NCI-H1092 treated with DMSO at 0.1 percent for 48 hours (cell line): ENCODE results near the gene RHPN2.
"Not testable (repeated sequence)": the region's sequence is repeated elsewhere in the genome, so short reads cannot be mapped to it uniquely, and the experiment has no call there.

ENCODE experiments used
- DNase-seq: peaks from one replicate; lab custom pipeline; 2025; lab: John Stamatoyannopoulos, UW

Gene RHPN2

DNA sequence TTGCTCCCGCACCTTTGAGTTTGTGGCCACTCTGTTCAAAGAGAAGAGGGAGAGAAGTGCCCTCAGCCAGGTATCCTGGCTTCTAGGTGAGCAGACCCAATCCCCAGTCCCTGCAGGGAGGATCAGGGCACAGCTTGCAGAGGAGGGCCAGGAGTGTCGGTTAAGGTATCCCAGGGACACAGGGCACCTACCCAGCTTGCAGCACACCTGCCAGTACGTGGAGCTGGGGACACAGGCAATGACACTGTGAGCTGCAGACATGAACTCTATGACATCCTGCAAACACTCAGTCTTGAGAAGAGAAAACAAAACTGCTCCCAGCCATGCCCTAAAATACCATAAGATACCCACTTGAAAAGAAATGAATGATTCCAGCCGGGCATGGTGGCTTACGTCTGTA is 38.1 kb downstream of the RHPN2 start:
- not testable (repeated sequence) for DNase-seq

DNA sequence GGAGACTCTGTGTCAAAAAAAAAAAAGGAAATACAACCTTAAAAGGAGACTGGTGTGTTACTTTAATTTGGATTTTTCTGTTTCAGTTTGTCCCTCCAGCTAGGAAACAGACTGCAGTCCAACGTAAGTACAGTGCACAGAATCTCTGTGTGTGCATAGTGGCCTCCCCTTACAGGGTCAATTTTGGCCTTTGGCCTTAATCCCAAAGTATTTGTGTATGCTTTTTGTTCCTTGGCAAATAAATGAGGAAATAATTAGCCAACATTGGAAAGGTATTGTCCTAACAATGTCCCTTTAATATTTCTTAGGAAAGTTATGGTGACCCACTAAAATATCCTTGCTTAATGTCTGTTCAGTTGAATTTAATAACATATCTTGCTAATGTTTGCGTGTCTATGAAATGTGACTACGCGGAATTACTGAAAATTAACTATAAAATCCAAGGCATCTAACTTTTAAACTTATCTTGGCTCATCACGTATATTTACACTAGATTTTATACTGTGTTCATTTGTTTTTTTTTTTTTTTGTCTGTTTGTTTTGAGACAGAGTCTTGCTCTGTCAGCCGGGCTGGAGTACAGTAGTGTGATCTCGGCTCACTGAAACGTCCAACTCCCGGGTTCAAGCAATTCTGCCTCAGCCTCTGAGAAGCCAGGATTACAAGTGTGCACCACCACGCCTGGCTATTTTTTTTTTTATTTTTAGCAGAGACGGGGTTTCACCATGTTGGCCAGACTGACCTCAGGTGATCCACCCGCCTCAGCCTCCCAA is 39.0 kb downstream of the RHPN2 start:
- not testable (repeated sequence) for DNase-seq

DNA sequence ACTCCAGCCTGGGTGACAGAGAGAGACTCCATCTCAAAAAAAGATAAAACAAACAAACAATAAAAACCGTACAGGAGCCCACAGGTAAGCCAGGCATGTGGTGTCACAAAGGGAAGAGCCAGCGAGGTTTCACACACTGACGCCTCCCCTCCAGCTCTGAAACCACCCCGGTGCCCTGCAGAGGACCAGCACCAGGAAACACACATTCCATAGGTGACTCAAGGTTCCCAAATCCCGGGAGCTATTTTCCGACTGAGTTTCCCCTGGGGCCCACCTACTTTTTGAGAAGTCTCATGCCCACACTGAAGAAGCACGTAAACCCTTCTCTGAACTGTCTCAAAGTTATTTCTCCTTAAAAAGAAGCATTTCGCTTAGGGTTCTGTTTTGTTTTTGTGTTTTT is 40.3 kb downstream of the RHPN2 start:
- DNase-seq, result no peak

DNA sequence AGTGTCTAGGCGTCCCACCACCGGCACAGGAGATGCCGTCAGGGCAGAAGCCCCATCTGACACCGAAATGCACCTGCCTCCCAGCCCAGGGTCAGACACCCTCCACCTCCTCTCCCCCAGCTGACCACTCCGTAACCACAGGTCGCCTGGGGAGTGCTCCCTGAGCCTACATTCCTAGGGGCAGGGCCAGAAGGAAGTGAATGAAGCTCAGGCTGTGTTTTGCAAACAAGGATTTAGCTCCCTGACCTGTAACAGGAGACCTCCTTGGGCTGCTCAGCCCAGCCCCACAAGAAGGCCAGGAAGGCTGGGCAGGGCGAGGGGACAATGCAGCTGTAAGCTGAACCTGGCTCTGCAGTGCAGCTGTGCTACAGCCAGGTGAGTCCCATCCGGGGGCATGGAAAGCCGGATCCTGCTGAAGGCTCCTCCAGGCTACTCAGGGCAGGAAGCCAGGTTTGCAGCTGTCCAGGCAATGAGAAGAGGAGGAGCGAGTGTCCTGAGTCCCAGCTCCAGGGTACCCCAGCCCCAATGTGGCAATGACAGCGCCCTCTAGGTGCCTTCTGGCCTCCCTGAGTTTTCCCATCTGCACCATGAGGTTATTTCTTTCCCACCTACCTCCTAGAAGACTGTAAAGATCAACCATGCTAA is 42.1 kb downstream of the RHPN2 start:
- no peak for DNase-seq

DNA sequence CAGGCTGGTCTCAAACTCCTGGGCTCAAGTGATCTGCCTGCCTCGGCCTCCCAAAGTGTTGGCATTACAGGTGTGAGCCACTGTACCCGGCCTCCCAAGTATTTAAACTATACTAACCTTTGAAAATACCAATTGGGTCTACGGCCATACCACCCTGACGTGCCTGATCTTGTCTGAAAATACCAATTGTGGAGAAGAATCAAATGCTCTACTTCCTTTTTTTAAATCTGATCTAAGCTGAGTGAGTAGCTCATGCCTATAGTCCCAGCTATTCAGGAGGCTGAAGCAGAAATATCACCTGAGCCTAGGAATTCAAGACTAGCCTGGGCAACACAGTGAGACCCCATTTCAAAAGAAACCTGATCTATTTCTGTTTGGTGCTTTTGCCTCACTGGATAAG is 53.8 kb downstream of the RHPN2 start:
- not testable (repeated sequence) for DNase-seq

DNA sequence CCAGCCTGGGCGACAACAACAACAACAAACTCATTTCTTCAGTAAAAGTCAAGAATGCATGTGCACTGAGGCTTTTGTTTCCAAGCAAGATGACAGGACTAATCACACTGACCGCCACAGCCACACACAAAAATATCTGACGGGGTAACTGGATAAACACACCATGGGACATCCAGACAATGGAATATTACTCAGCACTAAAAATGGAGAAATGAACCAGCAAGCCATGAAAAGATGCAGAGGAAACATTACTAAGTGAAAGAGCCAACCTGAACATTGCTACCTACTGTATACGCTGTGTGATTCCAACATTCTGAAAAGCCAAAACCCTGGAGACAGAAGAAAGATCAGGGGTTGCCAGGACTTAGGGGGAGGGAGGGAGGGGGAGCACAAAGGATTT is 56.0 kb downstream of the RHPN2 start:
- DNase-seq, result no peak

DNA sequence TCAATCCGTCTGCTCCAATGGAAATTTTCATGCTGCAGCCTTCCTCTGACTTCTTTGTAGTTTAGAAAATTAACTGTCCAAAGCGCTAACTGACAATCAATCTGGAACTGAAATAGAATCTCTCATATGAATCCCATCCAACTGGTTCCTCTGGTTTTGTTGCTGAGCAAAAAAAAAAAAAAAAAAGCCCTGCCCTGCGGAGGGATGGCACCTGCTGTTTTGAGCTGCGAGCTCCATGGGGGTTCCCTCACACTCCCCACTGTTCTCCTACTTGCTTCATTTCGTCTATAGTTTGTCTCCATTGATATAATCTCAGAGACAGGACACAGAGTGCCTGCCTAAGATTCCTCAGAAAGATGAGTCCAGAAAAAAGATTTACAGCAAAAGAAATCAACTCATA is 59.2 kb downstream of the RHPN2 start:
- DNase-seq, result no peak

DNA sequence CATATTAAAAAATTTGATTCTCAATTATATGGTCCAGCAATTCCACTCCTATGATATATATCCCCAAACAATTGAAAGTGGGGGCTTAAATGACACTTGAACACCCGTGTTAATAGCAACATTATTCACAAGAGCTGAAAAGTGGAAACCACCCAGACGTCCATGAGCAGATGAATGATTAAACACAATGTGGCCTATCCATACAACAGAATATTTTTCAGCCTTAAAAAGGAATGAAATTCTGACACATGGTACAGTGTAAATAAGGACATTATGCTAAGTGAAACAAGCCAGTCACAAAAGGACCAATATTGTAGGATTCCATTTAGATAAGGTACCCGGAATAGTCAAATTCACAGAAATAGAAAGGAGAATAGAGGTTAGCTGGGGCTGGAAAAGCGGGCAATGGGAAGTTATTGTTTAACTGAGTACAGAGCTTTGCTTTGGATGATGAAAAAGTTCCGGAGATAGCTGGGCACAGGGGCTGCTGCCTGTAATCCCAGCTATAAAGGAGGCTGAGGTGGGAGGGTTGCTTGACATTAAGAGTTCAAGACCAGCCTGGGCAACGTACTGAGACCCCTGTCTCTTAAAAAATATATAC is 61.2 kb downstream of the RHPN2 start:
- not testable (repeated sequence) for DNase-seq

DNA sequence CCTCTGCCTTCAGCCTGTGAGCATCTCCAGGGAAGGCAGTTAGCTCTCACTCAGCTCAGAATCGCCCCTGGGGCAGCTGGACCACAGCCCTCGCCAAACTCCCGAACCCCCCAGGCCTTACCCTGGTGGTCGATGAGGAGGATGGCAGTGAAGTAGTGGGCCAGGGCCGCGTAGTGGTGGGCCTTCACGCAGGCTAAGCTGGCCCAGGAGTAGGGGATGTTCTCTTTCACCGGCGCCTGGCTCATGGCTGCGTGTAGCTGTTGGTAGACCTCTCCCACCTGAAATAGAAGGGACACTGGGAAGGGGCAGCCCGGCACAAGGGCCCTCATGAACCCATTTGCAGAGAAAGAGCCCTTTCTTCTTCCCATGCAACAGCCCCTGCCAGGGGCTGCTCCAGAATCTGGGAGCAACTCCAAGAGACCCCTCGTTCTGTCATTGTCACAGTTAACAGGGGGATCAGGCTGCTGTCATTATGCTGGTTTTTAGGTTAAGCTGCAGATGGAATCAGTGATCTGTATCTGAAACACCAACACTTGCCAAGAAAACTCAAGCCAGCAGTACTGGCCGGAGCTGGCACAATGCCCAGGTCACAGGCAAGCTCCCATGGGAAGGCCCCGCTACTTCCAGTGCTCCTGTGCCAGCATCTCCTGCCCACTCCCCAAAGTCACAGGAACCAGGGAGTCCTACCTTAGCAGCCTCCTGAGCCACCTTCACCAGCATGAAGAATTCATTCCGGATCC is 62.4 kb downstream of the RHPN2 start:
- peak; percentile 46 for DNase-seq

DNA sequence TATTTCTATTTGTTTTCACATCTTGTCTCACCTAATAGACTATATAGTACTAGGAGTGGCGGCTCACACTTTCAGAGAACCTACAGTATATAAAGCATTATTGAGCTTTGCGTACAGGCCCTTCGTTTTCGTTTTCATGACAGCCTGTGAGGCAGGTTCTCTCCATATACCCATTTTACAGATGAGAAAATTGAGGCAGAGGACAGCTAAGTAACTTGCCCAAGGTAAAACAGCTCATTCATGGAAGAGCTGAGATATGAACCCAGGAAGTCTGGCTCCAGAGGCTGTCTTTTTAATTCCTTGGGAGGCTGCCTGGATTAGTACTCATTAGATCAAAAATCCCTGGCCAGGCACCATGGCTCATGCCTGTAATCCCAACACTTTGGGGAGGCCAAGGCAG is 63.8 kb downstream of the RHPN2 start:
- no peak for DNase-seq

DNA sequence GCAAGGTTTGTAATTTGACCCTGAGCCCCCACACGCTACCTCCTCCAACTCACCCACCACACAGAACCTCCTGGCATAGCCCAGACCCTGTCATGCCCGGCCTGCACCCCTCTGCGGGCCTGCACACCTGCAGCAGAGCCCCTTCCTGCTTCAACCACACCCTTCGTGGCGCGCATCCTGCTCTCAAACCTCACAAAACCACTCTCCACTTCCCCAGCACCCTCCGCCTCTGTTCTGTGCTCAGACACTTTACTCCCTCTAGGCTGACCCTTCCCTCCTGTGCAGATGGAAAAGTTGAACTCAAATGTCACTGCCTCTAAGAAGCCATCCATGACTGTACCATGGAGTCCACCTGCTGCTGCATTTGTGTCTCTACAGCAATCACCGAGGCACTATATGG is 64.2 kb downstream of the RHPN2 start:
- no peak for DNase-seq

DNA sequence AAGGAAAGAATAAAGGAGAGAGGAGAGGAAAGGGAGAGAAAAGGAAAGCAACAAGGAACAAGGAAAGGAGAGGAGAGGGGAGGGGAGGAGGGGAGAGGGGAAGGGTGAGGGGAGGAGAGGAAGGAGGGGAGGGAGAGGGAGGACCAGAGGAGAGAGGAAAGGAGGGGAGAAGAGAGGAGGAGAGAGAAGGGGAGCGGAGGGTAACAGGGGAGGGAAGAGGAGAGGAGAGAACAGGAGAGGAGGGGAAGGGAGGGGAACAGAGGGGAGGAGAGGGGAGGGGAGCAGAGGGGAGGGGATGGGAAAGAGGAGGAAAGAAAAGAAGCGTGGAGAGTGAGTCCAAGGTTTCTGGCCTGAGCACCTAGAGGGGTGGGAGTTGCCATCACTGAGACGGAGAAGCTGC is 66.0 kb downstream of the RHPN2 start:
- no peak for DNase-seq

DNA sequence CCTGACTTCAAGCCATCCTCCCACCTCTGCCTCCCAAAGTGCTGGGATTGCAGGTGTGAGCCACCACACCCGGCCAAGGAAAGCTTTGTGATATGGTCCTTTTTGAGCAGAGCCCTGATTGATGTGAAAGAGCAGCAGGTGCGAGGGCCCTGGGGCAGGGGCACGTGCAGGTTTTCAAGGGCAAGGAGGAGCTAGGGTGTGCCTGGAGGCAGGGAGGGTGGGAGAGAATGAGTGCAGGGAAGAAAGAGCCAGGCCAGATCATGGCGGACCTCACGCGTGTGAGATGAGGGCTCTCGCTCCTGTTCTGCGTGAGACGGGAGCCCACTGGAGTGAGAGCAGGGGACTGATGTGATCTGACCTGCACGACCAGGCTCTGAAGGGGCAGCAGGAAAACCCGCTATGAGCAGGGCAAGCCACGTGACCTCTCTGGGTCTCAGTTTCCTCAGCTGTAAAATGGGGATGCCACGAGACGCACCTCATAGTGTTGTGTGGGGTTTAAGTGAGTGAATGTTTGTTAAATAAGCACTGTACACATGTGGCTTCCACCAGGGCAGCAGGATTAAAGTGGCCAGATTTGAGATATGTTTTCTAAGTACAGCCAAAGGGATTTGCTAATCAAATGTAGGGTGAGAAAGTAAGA is 66.9 kb downstream of the RHPN2 start:
- no peak for DNase-seq

DNA sequence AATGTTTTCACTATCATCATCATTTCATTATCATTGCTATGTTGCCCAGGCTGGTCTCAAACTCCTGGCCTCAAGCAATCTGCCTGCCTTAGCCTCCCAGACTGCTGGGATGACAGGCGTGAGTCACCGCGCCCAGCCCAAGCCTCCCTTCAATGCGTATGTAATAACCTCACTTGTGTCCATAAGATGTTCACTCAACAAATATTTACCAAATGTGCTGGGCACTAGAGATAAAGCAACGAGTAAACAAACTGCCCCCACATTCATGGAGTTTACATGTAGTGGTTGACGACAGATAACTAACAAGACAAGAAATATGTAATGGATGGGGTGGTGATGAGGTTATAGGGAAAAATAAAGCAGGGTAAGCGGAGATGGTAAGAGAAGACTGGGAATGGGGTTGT is 67.6 kb downstream of the RHPN2 start:
- not testable (repeated sequence) for DNase-seq

DNA sequence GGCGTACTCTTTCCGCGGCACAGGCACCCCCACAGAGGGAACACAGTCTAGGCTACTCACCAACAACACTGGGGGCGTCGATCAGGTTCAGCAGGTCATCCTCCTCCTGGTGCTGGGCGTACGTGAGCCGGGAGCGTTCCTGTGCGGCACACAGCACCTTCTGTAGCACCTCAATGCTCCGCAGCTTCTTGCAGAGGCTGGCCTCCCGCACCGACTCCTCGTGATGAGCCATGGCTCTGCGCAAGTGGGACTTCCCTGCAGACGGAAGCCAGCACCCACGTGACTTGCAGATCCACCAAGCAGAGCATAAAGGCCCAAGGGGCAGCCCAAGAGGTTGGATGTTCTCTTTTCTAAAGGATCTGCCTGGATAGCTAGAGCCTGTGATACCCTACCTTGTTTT is 68.7 kb downstream of the RHPN2 start:
- DNase-seq, result not testable (repeated sequence)

DNA sequence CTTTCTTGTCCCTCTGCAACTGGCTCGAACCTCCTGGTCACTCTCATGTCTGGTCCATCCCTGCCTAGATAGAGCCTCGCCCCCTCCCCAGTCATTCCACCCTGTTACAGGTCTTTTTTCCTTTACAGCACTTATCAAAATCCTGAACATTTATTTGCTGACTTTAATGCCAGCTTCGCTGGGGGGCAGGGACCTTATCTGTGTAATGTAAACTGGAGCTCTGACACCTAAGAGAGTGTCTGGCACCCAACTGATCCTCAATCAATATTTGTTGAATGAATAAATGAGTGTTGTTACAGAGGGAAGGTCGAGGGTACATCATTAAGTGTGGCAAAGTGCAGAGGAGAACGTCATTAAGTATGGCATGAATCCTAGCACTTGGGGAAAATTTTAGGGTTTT is 76.0 kb downstream of the RHPN2 start:
- no peak for DNase-seq

DNA sequence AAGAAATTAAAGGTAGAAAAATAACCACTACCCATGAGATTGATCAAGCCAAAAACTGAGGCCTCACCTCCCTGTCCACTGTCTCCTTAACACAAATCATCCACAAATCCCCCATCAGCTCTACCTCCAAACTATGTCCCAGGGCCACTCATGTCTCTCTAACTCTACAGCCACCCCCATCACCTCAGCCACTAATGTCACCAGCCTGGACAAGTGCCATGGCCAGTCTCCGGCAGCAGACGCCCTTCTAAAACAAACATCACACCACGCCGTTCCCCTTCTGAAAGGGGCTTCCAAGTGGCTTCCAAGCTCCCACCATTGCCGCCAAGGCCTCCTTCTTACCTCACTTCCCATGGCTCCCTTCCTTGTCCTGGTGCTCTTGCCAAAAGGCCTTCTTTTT is 76.4 kb downstream of the RHPN2 start:
- DNase-seq, result not testable (repeated sequence)

DNA sequence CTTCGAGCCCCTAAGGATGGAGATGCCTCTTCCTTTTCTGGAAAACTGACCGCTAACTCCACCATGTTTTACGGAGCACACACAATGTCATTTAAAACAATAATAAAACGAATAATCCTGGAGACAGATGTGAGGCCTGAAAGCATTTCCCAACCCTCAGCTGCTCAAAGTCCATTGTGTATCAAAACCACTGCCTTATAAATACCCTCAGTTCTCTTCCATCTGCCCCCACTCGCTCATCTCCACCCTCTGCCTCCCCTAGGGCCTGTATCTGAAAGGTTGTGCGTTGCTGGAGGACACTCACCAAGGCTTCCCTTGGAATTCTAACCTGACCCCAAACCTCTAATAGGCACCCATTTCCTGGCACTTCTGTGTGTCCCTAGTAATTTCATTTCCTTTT is 82.2 kb downstream of the RHPN2 start:
- DNase-seq, result not testable (repeated sequence)

DNA sequence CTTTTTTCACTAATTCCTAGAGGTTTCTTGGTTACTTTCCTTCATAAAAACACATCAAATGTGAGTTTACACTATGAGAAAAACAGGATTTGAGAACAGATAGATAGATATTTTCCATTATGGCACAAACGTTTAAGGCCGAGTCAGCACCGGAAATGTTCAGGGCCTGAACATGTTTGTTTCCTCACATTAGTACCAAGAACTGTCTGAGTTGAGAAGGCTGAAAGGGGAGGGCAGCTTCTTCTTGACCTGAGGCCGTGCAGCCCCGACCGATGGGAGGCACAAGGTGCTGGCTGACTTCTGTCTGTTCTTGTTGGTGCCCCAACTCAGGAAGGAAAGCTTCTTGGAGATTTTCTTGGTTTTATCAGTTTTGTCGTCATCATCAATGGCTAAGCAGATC is 84.9 kb downstream of the RHPN2 start:
- not testable (repeated sequence) for DNase-seq

DNA sequence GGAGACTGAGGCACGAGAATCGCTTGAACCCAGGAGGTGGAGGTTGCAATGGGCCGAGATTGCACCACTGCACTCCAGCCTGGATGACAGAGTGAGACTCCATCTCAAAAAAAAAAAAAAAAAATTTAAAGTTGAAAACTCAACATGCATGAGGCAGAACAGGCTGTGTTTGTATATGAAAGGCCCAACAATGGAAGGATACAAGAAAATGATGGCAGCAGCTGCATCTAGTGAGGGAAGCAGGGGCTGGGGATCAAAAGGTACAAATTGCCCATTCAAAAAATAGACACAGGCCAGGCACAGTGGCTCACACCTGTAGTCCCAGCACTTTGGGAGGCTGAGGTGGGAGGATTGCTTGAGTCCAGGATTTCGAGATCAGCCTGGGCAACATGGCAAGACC is 86.9 kb downstream of the RHPN2 start:
- not testable (repeated sequence) for DNase-seq

DNA sequence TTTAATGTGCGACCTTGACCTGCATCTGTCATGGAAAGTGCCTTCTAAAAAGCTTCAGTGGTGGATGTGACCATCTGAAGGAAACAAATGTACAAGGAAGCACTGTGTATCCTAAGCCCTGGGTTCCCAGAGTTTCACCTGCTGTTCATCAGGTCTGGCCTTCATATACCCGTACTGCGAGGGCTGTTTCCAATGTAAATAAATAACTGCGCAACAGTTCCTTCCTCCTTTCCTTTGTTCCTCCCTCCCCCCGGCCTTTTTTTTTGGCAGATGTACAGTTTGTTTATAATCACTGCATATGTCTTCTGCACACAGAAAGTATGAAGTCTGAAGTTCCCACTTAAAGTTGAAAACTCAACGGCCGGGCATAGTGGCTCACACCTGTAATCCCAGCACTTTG is 87.4 kb downstream of the RHPN2 start:
- DNase-seq, result no peak

DNA sequence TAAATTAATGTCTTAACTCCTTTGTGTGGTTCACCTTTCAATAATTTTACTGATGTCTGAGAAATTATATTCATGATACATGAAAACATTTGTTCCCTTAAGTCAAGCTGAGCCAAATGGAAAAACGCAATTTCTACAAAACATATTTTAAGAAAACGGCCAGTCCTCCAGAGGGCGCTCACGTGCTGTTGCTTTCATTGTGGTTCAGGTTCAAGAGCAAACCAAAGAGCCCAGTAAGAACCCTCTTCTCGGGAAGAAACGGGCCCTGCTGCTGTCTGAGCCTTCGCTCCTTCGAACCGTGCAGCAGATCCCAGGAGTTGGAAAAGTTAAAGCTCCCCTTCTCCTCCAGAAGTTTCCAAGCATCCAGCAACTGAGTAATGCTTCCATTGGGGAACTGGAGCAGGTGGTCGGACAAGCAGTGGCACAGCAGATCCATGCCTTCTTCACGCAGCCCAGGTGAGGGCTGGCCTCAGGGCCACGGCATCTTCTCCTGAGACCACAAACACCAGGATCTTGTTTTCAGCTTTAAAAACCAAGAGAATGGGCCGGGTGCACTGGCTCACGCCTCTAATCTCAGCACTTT is 88.4 kb downstream of the RHPN2 start:
- DNase-seq, result peak; percentile 37
